Neural crest cell (in vitro differentiated cells): ENCODE measurements around the gene PI4K2A. TPM values are rescaled to one million over a fixed set of nuclear protein-coding genes. Genes with fewer than 3 reads are reported as not detected.

Experiments used
- DNase-seq: peaks from one replicate; pipeline ENCODE4 v3.0.0; 2021; ENCODE audit warnings: low read depth, mixed read lengths, low spot score
- H3K27ac Mint-ChIP-seq: one replicate; pipeline ENCODE4 v1.8.0; 2021; ENCODE audit warnings: mild to moderate bottlenecking, mixed read lengths; ENCODE audit not compliant: unreplicated experiment
- H3K27me3 Mint-ChIP-seq: 2 replicates; pipeline ENCODE4 v1.8.0; 2021; ENCODE audit warnings: low read depth, mild to moderate bottlenecking, mixed read lengths
- H3K36me3 Mint-ChIP-seq: 2 replicates; pipeline ENCODE4 v1.8.0; 2021; ENCODE audit warnings: low read depth, mild to moderate bottlenecking, mixed read lengths
- H3K4me1 Mint-ChIP-seq: 2 replicates; pipeline ENCODE4 v1.8.0; 2021; ENCODE audit warnings: mixed read lengths
- H3K4me3 Mint-ChIP-seq: one replicate; pipeline ENCODE4 v1.8.0; 2021; ENCODE audit warnings: mild to moderate bottlenecking, mixed read lengths
- H3K9me3 Mint-ChIP-seq: 2 replicates; pipeline ENCODE4 v1.8.0; 2021; ENCODE audit warnings: mixed read lengths
- total RNA-seq: library from RNA; stranded (reverse); gene quantifications from 2 replicates; pipeline ENCODE4 v1.2.1, GENCODE V29; 2021
- TF ChIP-seq, protein P1 (sequence below): fragments of 200-600 bp; sonication (generic); conservative IDR thresholded peaks from 2 replicates; pipeline ENCODE4 v1.5.0; 2021; ENCODE audit warnings: antibody characterized with exemption, mild to moderate bottlenecking

The PI4K2A gene
- total RNA-seq, 1 donor from 2014 or later: 19.4 TPM

DNA sequence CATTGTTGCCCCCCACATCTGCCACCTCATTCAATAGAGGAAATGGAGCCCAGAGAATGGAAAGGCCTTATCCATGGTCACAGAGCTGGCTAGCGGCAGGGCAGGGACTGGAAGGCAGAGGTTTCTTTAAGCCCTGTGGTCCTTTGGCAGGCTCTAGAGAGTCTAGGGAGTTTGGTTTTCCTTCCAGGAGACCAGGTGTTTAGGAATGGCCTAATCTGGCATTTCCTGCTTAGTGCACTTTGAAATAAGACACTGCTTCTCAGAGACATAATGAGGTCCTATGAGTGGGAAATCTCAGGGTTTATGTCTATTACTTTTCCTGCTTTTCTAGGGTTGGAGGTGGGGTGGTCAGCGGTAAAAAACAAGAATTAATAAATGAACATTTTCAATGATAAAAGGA, 79.1 kb downstream of the PI4K2A start:
- Mint-ChIP-seq H3K27ac (no peak overlapping the region), H3K27me3 (peaks cover 4% of the 10 kb centered on the region), H3K36me3 (peaks cover 3% of the 10 kb centered on the region), H3K9me3 (no peaks in the 10 kb centered on the region), H3K4me1 (peaks cover 49% of the 10 kb centered on the region), H3K4me3 (no peak overlapping the region)
- TF ChIP-seq, protein P1, sequence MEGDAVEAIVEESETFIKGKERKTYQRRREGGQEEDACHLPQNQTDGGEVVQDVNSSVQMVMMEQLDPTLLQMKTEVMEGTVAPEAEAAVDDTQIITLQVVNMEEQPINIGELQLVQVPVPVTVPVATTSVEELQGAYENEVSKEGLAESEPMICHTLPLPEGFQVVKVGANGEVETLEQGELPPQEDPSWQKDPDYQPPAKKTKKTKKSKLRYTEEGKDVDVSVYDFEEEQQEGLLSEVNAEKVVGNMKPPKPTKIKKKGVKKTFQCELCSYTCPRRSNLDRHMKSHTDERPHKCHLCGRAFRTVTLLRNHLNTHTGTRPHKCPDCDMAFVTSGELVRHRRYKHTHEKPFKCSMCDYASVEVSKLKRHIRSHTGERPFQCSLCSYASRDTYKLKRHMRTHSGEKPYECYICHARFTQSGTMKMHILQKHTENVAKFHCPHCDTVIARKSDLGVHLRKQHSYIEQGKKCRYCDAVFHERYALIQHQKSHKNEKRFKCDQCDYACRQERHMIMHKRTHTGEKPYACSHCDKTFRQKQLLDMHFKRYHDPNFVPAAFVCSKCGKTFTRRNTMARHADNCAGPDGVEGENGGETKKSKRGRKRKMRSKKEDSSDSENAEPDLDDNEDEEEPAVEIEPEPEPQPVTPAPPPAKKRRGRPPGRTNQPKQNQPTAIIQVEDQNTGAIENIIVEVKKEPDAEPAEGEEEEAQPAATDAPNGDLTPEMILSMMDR: no peak
- DNase-seq: no peak

DNA sequence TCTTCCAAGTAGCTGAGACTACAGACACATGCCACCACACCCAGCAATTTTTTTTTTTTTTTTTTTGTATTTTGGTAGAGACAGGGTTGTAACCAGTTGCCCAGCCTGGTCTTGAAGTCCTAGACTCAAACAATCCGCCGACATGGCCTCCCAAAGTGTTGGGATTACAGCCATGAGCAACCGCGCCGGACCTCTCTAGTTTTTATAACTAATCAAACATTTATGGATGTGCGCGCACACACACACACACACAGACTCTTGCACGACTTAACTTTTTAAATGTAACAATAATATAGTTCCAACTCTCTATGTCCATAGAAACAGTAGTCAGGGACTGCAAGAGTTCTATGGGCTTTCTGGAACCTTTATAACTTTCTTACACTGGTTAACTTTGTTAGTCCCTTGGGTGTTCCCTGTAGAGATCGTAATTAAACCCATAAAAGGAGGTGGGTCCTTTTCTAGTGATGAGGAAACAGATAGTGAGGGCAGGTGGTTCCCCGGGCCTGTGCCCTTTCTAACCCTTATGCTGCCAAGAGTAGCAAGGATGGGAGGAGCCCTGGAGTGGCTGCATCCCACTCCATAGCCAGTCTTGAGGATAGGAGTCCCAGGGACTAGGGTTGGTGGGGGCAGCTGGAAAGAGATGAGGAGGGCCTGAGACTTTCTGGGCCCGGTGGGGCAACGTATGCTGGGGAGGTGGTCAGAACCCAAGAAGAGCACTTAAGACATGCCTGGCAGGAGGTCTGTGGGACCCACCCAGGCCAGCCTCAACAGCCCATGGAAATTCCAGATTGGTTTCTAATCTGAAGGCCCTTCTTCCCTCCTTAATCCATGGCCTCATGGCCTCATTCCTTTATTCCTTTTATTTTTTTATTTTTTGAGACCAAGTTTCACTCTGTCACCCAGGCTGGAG, 81.7 kb downstream of the PI4K2A start:
- DNase-seq: no peak
- Mint-ChIP-seq H3K4me3 (no peak overlapping the region), H3K27me3 (no peaks in the 10 kb centered on the region), H3K36me3 (peaks cover 3% of the 10 kb centered on the region), H3K4me1 (peaks cover 35% of the 10 kb centered on the region), H3K9me3 (no peaks in the 10 kb centered on the region), H3K27ac (no peak overlapping the region)
- TF ChIP-seq, protein P1: no peak

DNA sequence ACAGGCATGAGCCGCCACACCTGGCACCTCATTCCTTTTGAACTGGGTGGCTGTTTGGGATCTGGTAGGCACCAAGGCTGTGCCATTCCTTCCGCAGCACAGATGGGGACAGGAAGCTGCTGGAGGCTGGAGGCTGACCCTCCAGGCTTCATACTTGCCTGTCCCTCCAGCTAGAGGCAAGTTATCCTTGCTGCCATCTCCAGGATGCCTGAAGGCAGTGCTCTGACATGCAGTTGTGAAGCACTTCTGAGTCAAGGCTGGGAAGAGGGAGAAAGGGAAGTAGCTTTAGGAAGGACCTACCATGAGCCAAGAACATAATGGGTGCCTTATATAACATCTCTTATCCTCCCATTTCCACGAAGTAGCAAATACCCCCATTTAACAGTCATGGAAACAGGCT, 82.5 kb downstream of the PI4K2A start:
- Mint-ChIP-seq H3K4me1 (peaks cover 26% of the 10 kb centered on the region), H3K36me3 (peaks cover 1% of the 10 kb centered on the region), H3K9me3 (no peaks in the 10 kb centered on the region), H3K27ac (no peak overlapping the region), H3K4me3 (no peak overlapping the region), H3K27me3 (no peaks in the 10 kb centered on the region)
- TF ChIP-seq, protein P1: no peak
- DNase-seq: no peak

DNA sequence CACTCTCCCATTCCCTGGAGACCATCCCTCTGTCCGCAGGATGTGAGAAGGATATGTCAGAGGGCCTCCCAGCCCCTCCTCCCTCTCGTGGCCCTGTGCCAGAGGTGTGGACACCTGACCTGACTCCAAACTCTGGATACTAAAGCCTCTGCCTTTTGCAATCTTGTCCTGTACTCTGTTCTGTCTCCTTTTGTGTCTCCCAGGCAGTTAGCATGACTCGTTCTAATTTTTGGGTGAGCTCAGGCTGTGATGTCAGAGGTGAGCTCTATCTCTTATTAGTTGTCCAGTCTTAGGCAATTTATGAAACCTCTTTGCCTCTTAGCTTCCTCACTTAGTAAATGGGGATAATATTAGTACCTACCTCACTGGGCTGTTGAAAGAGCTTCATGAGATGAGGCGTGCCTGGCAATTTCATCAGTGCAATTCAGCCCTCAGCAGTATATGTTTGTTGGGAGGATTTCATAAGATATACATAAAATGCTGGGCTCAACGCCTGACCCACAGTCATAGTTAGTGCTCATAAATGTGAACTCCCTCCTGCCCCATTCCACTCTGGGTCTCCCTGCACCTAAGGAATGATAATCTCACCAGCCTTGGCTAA, 84.0 kb downstream of the PI4K2A start:
- Mint-ChIP-seq H3K36me3 (no peaks in the 10 kb centered on the region), H3K27ac (no peak overlapping the region), H3K9me3 (no peaks in the 10 kb centered on the region), H3K4me3 (no peak overlapping the region), H3K27me3 (no peaks in the 10 kb centered on the region), H3K4me1 (peaks cover 11% of the 10 kb centered on the region)
- TF ChIP-seq, protein P1: no peak
- DNase-seq: no peak

Other genes starting within 250 kb of the PI4K2A start
- gene RRP12, start 239.3 kb upstream of the PI4K2A start, total RNA-seq: 42.1 and 42.6 TPM in 2 replicates
- gene PGAM1, start 214.5 kb upstream of the PI4K2A start, total RNA-seq: 313 and 337 TPM in 2 replicates
- 40.3 and 41.8 TPM in 2 replicates for gene EXOSC1, start 194.7 kb upstream of the PI4K2A start, total RNA-seq
- gene ZDHHC16, start 194.5 kb upstream of the PI4K2A start, total RNA-seq: 58.1 and 58.2 TPM in 2 replicates
- gene MMS19, start 142.2 kb upstream of the PI4K2A start, total RNA-seq: 86.4 and 88.7 TPM in 2 replicates
- 6.5 and 8.7 TPM in 2 replicates for gene UBTD1, start 141.7 kb upstream of the PI4K2A start, total RNA-seq
- gene ANKRD2, start 67.9 kb upstream of the PI4K2A start, total RNA-seq: not detected in 2 replicates
- gene HOGA1, start 56.3 kb upstream of the PI4K2A start, total RNA-seq: 0.23 and 0.36 TPM in 2 replicates
- gene C10orf62, start 51.0 kb upstream of the PI4K2A start, total RNA-seq: not detected in 2 replicates
- gene MORN4, start 7.2 kb upstream of the PI4K2A start, total RNA-seq: 25.9 and 27.2 TPM in 2 replicates
- 2.4 and 3.3 TPM in 2 replicates for gene AVPI1, start 46.6 kb downstream of the PI4K2A start, total RNA-seq
- gene MARVELD1, start 73.1 kb downstream of the PI4K2A start, total RNA-seq: 52.3 and 52.8 TPM in 2 replicates
- gene ZFYVE27, start 96.5 kb downstream of the PI4K2A start, total RNA-seq: 24.6 and 26.9 TPM in 2 replicates
- not detected in 2 replicates for gene SFRP5, start 131.3 kb downstream of the PI4K2A start, total RNA-seq
- gene GOLGA7B, start 209.2 kb downstream of the PI4K2A start, total RNA-seq: 0.30 and 0.36 TPM in 2 replicates